Gastrocnemius medialis (tissue), 4 donors: ENCODE data around the gene IL5.

Experiments
- CTCF ChIP-seq, 5 experiments: fragments of 450-650 bp in 3 of 5; fragments of 200-600 bp in 2 of 5; sonication (generic) in 2 of 5; IDR thresholded peaks in 4 of 5; conservative IDR thresholded peaks in 1 of 5; 1 replicate in 4 of 5; 2 replicates in 1 of 5; pipeline ENCODE4 v1.5.1; 2016 to 2019; ENCODE audit warnings: antibody characterized with exemption in 5 of 5, mild to moderate bottlenecking in 3 of 5, moderate library complexity in 3 of 5
- POLR2A ChIP-seq, 2 donors: fragments of 450-650 bp; IDR thresholded peaks; one replicate each; pipeline ENCODE4 v1.6.1; 2017; ENCODE audit warnings: antibody characterized with exemption in 2 of 2, mild to moderate bottlenecking in 2 of 2, moderate library complexity in 2 of 2

DNA sequence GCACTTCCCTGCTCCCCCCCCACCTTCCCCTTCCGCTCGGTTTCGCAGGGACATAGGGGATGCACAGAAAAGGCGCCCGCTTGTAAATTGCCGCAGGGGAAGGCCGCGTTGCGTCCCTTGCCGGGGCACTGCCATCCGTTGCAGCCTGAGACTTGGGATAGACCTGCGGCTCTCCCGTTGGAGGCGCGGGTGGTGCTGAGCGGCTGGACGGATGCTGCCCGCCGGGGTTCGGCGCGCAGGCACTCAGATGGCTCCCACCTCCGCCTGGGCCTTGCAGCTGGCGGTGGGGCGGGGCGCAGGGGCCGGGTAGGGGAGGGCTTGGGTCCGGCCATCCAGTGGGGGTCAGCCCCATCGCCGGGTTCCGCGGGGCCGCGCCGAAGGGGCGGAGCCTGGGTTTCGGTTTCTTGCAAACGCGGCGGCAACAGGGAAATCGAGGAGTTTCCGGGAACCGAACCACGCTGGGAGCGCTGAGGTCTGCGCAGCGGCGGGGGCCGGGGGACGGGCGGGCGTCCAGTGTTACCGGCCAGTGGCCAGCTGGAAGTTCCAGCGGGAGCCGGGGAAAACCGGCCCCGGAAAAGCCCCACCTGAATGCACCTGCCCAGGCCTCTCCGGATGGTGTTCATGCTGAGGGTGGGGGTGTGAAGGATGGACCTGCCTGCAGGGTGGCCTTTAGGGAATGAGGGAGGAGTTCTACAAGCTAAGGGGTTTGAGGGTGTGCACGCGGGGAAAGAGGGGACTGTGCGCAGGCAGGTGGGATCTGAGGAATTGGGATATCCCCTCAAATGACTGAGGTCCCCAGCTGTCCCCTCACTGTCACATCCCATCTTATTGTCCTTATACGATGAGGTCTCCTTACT lies 46.5 kb downstream of the IL5 start:
- no peak for TF ChIP-seq CTCF (IDR thresholded peaks at IDR 0.05 in 4 of 5, conservative IDR thresholded peaks at IDR 0.05 in 1 of 5)
- TF ChIP-seq POLR2A (IDR thresholded peaks at IDR 0.05) = peak in 1 of 2 donors; percentile 25
